HepG2 (cell line): ENCODE data around the gene TBX10. TPM values are rescaled to one million over a fixed set of nuclear protein-coding genes. Genes with fewer than 3 reads are reported as not detected.

Experiments used
- ELK4 ChIP-seq: sonication (generic); formaldehyde crosslinking; IDR thresholded peaks from 2 replicates; pipeline ENCODE4 v1.9.0; 2021; ENCODE audit warnings: missing genetic modification reagents, borderline replicate concordance
- ETV6 ChIP-seq: sonication (generic); formaldehyde crosslinking; conservative IDR thresholded peaks from 2 replicates; pipeline ENCODE4 v1.4.0; 2020; ENCODE audit warnings: missing genetic modification reagents
- GABPB1 ChIP-seq: IDR thresholded peaks from 2 replicates; pipeline ENCODE4 v1.6.1; 2016; ENCODE audit warnings: mild to moderate bottlenecking, missing genetic modification reagents, moderate library complexity, missing compliant biosample characterization
- GATAD1 ChIP-seq: IDR thresholded peaks from 2 replicates; pipeline ENCODE4 v1.6.1; 2016; ENCODE audit warnings: missing genetic modification reagents, missing compliant biosample characterization
- HNF4G ChIP-seq, 2 experiments: sonication (generic) in 1 of 2; formaldehyde crosslinking in 1 of 2; IDR thresholded peaks; 2 replicates each; pipeline versions ENCODE4 v1.4.0 to v1.6.1; 2011 to 2020; ENCODE audit warnings: borderline replicate concordance in 2 of 2, low read depth in 2 of 2, mild to moderate bottlenecking in 2 of 2, low read length in 1 of 2, missing genetic modification reagents in 1 of 2, moderate library complexity in 1 of 2
- ONECUT2 ChIP-seq: sonication (generic); formaldehyde crosslinking; IDR thresholded peaks from 2 replicates; pipeline ENCODE4 v1.4.0; 2020; ENCODE audit warnings: missing genetic modification reagents
- PHF21A ChIP-seq: sonication (generic); formaldehyde crosslinking; IDR thresholded peaks from 2 replicates; pipeline ENCODE4 v1.5.0; 2020; ENCODE audit warnings: mild to moderate bottlenecking, missing genetic modification reagents
- PREB ChIP-seq: sonication (generic); formaldehyde crosslinking; IDR thresholded peaks from 2 replicates; pipeline ENCODE4 v1.4.0; 2020; ENCODE audit warnings: missing genetic modification reagents
- SALL2 ChIP-seq: sonication (generic); formaldehyde crosslinking; IDR thresholded peaks from 2 replicates; pipeline ENCODE4 v1.8.1; 2023; ENCODE audit warnings: mild to moderate bottlenecking, missing genetic modification reagents, inconsistent platforms
- SOX13 ChIP-seq, 3 experiments: fragments of 450-650 bp in 1 of 3; sonication (generic) in 1 of 3; formaldehyde crosslinking in 1 of 3; IDR thresholded peaks in 2 of 3; conservative IDR thresholded peaks in 1 of 3; 2 replicates each; pipeline versions ENCODE4 v1.5.0 to v1.6.1; 2016 to 2020; ENCODE audit warnings: antibody characterized with exemption in 1 of 3, mild to moderate bottlenecking in 1 of 3, missing compliant biosample characterization in 1 of 3, missing genetic modification reagents in 1 of 3, moderate library complexity in 1 of 3
- SPEN ChIP-seq: sonication (generic); formaldehyde crosslinking; IDR thresholded peaks from 2 replicates; pipeline ENCODE4 v1.5.1; 2020; ENCODE audit warnings: low read depth, mild to moderate bottlenecking, missing genetic modification reagents
- TEAD3 ChIP-seq: optimal IDR thresholded peaks from 2 replicates; pipeline ENCODE3; 2016; ENCODE audit warnings: borderline replicate concordance
- ZBTB7A ChIP-seq: sonication (generic); formaldehyde crosslinking; IDR thresholded peaks from 2 replicates; pipeline ENCODE4 v1.8.0; 2022; ENCODE audit warnings: mild to moderate bottlenecking, missing genetic modification reagents
- ZNF282 ChIP-seq: fragments of 450-650 bp; IDR thresholded peaks from 2 replicates; pipeline ENCODE4 v1.6.1; 2018; ENCODE audit not compliant: partially characterized antibody
- ZNF501 ChIP-seq: sonication (generic); formaldehyde crosslinking; IDR thresholded peaks from 2 replicates; pipeline ENCODE4 v1.5.1; 2020; ENCODE audit warnings: mild to moderate bottlenecking, moderate library complexity, missing genetic modification reagents
- ZNF570 ChIP-seq: sonication (generic); formaldehyde crosslinking; IDR thresholded peaks from 2 replicates; pipeline ENCODE4 v1.4.0; 2020; ENCODE audit warnings: mild to moderate bottlenecking, missing genetic modification reagents, borderline replicate concordance
- ZNF614 ChIP-seq: IDR thresholded peaks from 2 replicates; pipeline ENCODE4 v1.6.1; 2018; ENCODE audit warnings: missing biosample characterization, missing genetic modification reagents, inconsistent platforms, borderline replicate concordance
- ZNF703 ChIP-seq: sonication (generic); formaldehyde crosslinking; IDR thresholded peaks from 2 replicates; pipeline ENCODE4 v1.5.1; 2020; ENCODE audit warnings: missing genetic modification reagents, mild to moderate bottlenecking, moderate library complexity, borderline replicate concordance
- ZNF781 ChIP-seq: sonication (generic); formaldehyde crosslinking; IDR thresholded peaks from 2 replicates; pipeline ENCODE4 v1.5.1; 2020; ENCODE audit warnings: borderline replicate concordance, mild to moderate bottlenecking, missing genetic modification reagents; ENCODE audit errors: not compliant biosample characterization
- ZSCAN9 ChIP-seq: IDR thresholded peaks from 2 replicates; pipeline ENCODE4 v1.6.1; 2016; ENCODE audit warnings: borderline replicate concordance
- polyA plus RNA-seq, 8 experiments: library from polyadenylated mRNA; depleted of rRNA in 3 of 8; stranded (reverse) in 7 of 8; unstranded in 1 of 8; fragments of >200 nt; fragmentation: Illumina TruSeq in 4 of 8; extraction: Trizol in 4 of 8; gene quantifications; 2 replicates each; pipeline versions ENCODE4 v1.2.1 to v1.2.3, GENCODE V29; 2011 to 2016; ENCODE audit warnings: low read depth in 4 of 8, missing spikeins in 1 of 8, mixed read lengths in 1 of 8; ENCODE audit not compliant: insufficient read depth in 1 of 8
- total RNA-seq, 5 experiments: library from RNA; depleted of rRNA; stranded (reverse); fragments of >200 nt; fragmentation: Illumina TruSeq; extraction: Trizol; gene quantifications; 2 replicates each; pipeline ENCODE4 v1.2.3, GENCODE V29; 2016; ENCODE audit warnings: low read depth in 1 of 5
- TF ChIP-seq, protein P1 (sequence below): sonication (generic); formaldehyde crosslinking; IDR thresholded peaks from 2 replicates; pipeline ENCODE4 v1.4.0; 2020; ENCODE audit warnings: missing genetic modification reagents, mild to moderate bottlenecking, borderline replicate concordance

The TBX10 gene
- total and polyA plus RNA-seq, 2 of the 13 experiments (the other 11 are each of a cell fraction or from before 2014, with no cell fraction given) = 0.27 to 1.7 TPM

- TF ChIP-seq SOX13 (IDR thresholded peaks at IDR 0.05) (no peak), SOX13 (CRISPR knock-in tag; conservative IDR thresholded peaks at IDR 0.05 in 1 of 2, IDR thresholded peaks at IDR 0.05 in 1 of 2) (no peak; a peak in 1 of 4 replicates), GABPB1 (CRISPR knock-in tag) (no peak), SALL2 (no peak; the same call in 1 of the 2 replicates), ELK4 (no peak), ONECUT2 (no peak), ZNF614 (peak; percentile 43; the same call in 1 of the 2 replicates), ZSCAN9 (CRISPR knock-in tag) (0 out of 2 replicates have a peak, but pooled peaks have one; percentile 26), ZNF781 (CRISPR knock-in tag) (peak; percentile 38), GATAD1 (CRISPR knock-in tag) (0 out of 2 replicates have a peak, but pooled peaks have one; percentile 25), ZNF570 (CRISPR knock-in tag) (no peak), PREB (no peak), ZBTB7A (peak; percentile 91; the same call in 1 of the 2 replicates), HNF4G (IDR thresholded peaks at IDR 0.05; ENCODE audit: borderline replicate concordance, low read depth, low read length) (peak; percentile 88), HNF4G (CRISPR knock-in tag; IDR thresholded peaks at IDR 0.05; ENCODE audit: borderline replicate concordance, low read depth) (peak; percentile 81), ZNF703 (CRISPR knock-in tag) (no peak), ETV6 (CRISPR knock-in tag) (no peak), SPEN (CRISPR knock-in tag) (peak; percentile 20; the same call in 1 of the 2 replicates), ZNF282 (no peak), PHF21A (CRISPR knock-in tag) (peak; percentile 81), TEAD3 (CRISPR knock-in tag) (no peak), ZNF501 (CRISPR knock-in tag) (no peak)
- TF ChIP-seq, protein P1, sequence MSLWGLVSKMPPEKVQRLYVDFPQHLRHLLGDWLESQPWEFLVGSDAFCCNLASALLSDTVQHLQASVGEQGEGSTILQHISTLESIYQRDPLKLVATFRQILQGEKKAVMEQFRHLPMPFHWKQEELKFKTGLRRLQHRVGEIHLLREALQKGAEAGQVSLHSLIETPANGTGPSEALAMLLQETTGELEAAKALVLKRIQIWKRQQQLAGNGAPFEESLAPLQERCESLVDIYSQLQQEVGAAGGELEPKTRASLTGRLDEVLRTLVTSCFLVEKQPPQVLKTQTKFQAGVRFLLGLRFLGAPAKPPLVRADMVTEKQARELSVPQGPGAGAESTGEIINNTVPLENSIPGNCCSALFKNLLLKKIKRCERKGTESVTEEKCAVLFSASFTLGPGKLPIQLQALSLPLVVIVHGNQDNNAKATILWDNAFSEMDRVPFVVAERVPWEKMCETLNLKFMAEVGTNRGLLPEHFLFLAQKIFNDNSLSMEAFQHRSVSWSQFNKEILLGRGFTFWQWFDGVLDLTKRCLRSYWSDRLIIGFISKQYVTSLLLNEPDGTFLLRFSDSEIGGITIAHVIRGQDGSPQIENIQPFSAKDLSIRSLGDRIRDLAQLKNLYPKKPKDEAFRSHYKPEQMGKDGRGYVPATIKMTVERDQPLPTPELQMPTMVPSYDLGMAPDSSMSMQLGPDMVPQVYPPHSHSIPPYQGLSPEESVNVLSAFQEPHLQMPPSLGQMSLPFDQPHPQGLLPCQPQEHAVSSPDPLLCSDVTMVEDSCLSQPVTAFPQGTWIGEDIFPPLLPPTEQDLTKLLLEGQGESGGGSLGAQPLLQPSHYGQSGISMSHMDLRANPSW (CRISPR knock-in tag) = no peak
Measured at GRCh38 chr11:67632175-67632981, 7.2 kb downstream of the TBX10 start (continued).
